ENCODE results near the gene HADHB.
"Not testable (repeated sequence)": the region's sequence is repeated elsewhere in the genome, so short reads cannot be mapped to it uniquely, and the experiment has no call there.

Gene HADHB

GRCh38 chr2:26329083-26329482 lies 84.3 kb downstream of the HADHB start:
- not testable (repeated sequence) for DNase-seq (ENCODE audit: low read depth, low spot score)

DNA sequence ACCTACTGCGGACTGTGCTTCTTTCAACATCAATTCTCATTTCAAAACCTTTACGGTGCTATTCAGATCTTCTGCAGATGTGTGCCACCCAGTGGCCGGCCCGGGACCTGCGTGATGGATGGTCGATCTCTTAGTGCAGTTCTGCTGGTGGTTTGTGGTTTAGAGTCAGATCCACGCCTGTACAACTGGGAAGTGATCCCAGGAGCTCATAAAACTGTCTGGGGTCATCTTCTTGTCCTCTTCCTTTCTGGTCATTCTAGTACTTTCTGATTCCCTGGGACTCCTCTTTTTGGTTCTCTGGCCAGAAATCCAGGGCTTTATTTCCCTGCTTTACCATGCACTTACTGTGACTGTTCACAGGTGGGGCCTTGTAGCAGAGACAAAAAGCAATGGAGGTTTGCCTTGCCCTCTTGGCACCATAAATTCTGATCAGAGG lies 85.4 kb downstream of the HADHB start:
- no peak for DNase-seq (ENCODE audit: low read depth, low spot score)

- no peak for DNase-seq (ENCODE audit: low read depth, low spot score)
Measured at GRCh38 chr2:26330604-26331003, 85.9 kb downstream of the HADHB start.

- DNase-seq (ENCODE audit: low read depth, low spot score), result not testable (repeated sequence)
Measured at GRCh38 chr2:26331321-26331720, 86.6 kb downstream of the HADHB start.

- DNase-seq (ENCODE audit: low read depth, low spot score), result no peak
Measured at GRCh38 chr2:26333293-26333692, 88.6 kb downstream of the HADHB start.

GRCh38 chr2:26335231-26335630 lies 90.5 kb downstream of the HADHB start:
- no peak for DNase-seq (ENCODE audit: low read depth, low spot score)

GRCh38 chr2:26336719-26337118 lies 92.0 kb downstream of the HADHB start:
- DNase-seq (ENCODE audit: low read depth, low spot score), result no peak

GRCh38 chr2:26337298-26337697 lies 92.6 kb downstream of the HADHB start:
- no peak for DNase-seq (ENCODE audit: low read depth, low spot score)
